PC-3 (cell line): ENCODE data around the gene C8A. TPM values are rescaled to one million over a fixed set of nuclear protein-coding genes. Genes with fewer than 3 reads are reported as not detected.

ENCODE experiments used
- ATAC-seq: fragments of 200-7000 bp; cut with Tn5 transposase; 2 replicates; pipeline ENCODE4 v1.9.1; 2020; ENCODE audit warnings: mild to moderate bottlenecking, moderate library complexity
- BruUV-seq: library from RNA; stranded (reverse); fragments of 400-500 nt; replicated peaks from 2 replicates; lab custom pipeline; 2021; lab: Mats Ljungman, UMichigan
- CTCF ChIA-PET: fragments of 300-600 bp; sonication (Branson Sonifier 250); formaldehyde crosslinking; loops from one replicate; lab custom pipeline; 2022; ENCODE audit warnings: antibody characterized with exemption; lab: Charles Lee
- POLR2A ChIA-PET: fragments of 300-600 bp; sonication (Branson Sonifier 250); formaldehyde crosslinking; loops from one replicate; lab custom pipeline; 2022; ENCODE audit warnings: antibody characterized with exemption; ENCODE audit not compliant: unreplicated experiment; lab: Charles Lee
- DNase-seq: peaks from one replicate; pipeline ENCODE4 v3.0.0-alpha.2; 2015
- H2AFZ ChIP-seq: fragments of 300-600 bp; sonication (generic); 2 replicates; pipeline ENCODE4 v1.6.0; 2016; ENCODE audit warnings: antibody characterized with exemption, low read length
- H3F3A ChIP-seq: fragments of 300-600 bp; sonication (generic); one replicate; pipeline ENCODE4 v1.6.0; 2017; ENCODE audit warnings: antibody characterized with exemption, low read length, control low read depth, mild to moderate bottlenecking; ENCODE audit not compliant: unreplicated experiment
- H3K27ac ChIP-seq: fragments of 300-600 bp; sonication (generic); 2 replicates; pipeline ENCODE4 v1.5.1; 2016; ENCODE audit warnings: mild to moderate bottlenecking, low read length
- H3K27me3 ChIP-seq: fragments of 300-600 bp; sonication (generic); 2 replicates; pipeline ENCODE4 v1.6.1; 2016; ENCODE audit warnings: low read length, mixed read lengths
- H3K36me3 ChIP-seq: fragments of 300-600 bp; sonication (generic); 2 replicates; pipeline ENCODE4 v1.6.1; 2016; ENCODE audit warnings: low read depth, mixed run types, low read length, mixed read lengths
- H3K4me1 ChIP-seq: fragments of 300-600 bp; sonication (generic); 2 replicates; pipeline ENCODE4 v1.5.1; 2016; ENCODE audit warnings: low read length; ENCODE audit not compliant: insufficient read depth
- H3K4me2 ChIP-seq: fragments of 300-600 bp; sonication (generic); 2 replicates; pipeline ENCODE4 v1.6.0; 2016; ENCODE audit warnings: low read length
- H3K4me3 ChIP-seq: fragments of 300-600 bp; sonication (generic); 2 replicates; pipeline ENCODE4 v1.5.1; 2016; ENCODE audit warnings: mild to moderate bottlenecking, low read length, mixed read lengths
- H3K79me2 ChIP-seq: fragments of 300-600 bp; sonication (generic); 2 replicates; pipeline ENCODE4 v1.6.1; 2017; ENCODE audit warnings: low read length, mixed read lengths
- H3K9ac ChIP-seq: fragments of 300-600 bp; sonication (generic); 2 replicates; pipeline ENCODE4 v1.6.0; 2016; ENCODE audit warnings: mild to moderate bottlenecking, low read length
- H3K9me2 ChIP-seq: fragments of 300-600 bp; sonication (generic); replicated peaks from 2 replicates; pipeline ENCODE4 v1.6.1; 2016; ENCODE audit warnings: mixed run types, low read length, mixed read lengths
- H3K9me3 ChIP-seq: fragments of 300-600 bp; sonication (generic); 2 replicates; pipeline ENCODE4 v1.6.1; 2016; ENCODE audit warnings: low read length, mixed read lengths
- H4K20me1 ChIP-seq: fragments of 300-600 bp; sonication (generic); 2 replicates; pipeline ENCODE4 v1.6.1; 2016; ENCODE audit warnings: low read length, mixed read lengths
- EZH2 ChIP-seq: fragments of 300-600 bp; sonication (generic); IDR thresholded peaks from one replicate; pipeline ENCODE4 v1.6.1; 2017; ENCODE audit warnings: antibody characterized with exemption, mild to moderate bottlenecking, low read length; ENCODE audit not compliant: unreplicated experiment
- EZH2phosphoT487 ChIP-seq: fragments of 300-600 bp; sonication (generic); IDR thresholded peaks from 2 replicates; pipeline ENCODE4 v1.6.1; 2018; ENCODE audit warnings: mild to moderate bottlenecking, antibody characterized with exemption, low read length, borderline replicate concordance
- intact Hi-C: fragments of 100-400 bp; cut with micrococcal nuclease; formaldehyde crosslinking; loops from 2 replicates; pipeline ENCODE4 v1.9.0; 2023
- total RNA-seq: library from RNA; depleted of rRNA; stranded (reverse); fragments of >200 nt; gene quantifications from 2 replicates; pipeline ENCODE4 v1.2.3, GENCODE V29; 2014
- TF ChIP-seq, protein P1 (sequence below): fragments of 300-600 bp; sonication (generic); conservative IDR thresholded peaks from 2 replicates; pipeline ENCODE4 v1.5.1; 2017; ENCODE audit warnings: antibody characterized with exemption, low read depth, mild to moderate bottlenecking, low read length

C8A gene
- total RNA-seq, 1 experiment from 2014 or later, result not detected

- no peaks in the 10 kb centered on the region for H3K9me3 ChIP-seq
- H3K27me3 ChIP-seq, result peaks cover 40% of the 10 kb centered on the region
- no peak for TF ChIP-seq EZH2
- TF ChIP-seq EZH2phosphoT487, result no peak
- TF ChIP-seq, protein P1, sequence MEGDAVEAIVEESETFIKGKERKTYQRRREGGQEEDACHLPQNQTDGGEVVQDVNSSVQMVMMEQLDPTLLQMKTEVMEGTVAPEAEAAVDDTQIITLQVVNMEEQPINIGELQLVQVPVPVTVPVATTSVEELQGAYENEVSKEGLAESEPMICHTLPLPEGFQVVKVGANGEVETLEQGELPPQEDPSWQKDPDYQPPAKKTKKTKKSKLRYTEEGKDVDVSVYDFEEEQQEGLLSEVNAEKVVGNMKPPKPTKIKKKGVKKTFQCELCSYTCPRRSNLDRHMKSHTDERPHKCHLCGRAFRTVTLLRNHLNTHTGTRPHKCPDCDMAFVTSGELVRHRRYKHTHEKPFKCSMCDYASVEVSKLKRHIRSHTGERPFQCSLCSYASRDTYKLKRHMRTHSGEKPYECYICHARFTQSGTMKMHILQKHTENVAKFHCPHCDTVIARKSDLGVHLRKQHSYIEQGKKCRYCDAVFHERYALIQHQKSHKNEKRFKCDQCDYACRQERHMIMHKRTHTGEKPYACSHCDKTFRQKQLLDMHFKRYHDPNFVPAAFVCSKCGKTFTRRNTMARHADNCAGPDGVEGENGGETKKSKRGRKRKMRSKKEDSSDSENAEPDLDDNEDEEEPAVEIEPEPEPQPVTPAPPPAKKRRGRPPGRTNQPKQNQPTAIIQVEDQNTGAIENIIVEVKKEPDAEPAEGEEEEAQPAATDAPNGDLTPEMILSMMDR, result no peak
- ChIA-PET POLR2A (no interaction called here), CTCF (no interaction called here)
- H4K20me1 ChIP-seq, result no peaks in the 10 kb centered on the region
- no peaks in the 10 kb centered on the region for H3K79me2 ChIP-seq
- H3K9me2 ChIP-seq, result no peaks in the 10 kb centered on the region
- intact Hi-C loops, result no loop called here
- no peak overlapping the region for H3K4me3 ChIP-seq
- H3K27ac ChIP-seq, result no peak overlapping the region
- BruUV-seq, result no TSS peak
- no peaks in the 10 kb centered on the region for H3K36me3 ChIP-seq
- DNase-seq (no peak), ATAC-seq (no peak)
- H3K4me1 ChIP-seq, result no peaks in the 10 kb centered on the region
- no peaks in the 10 kb centered on the region for H3F3A ChIP-seq
- H3K4me2 ChIP-seq, result no peak overlapping the region
- no peak overlapping the region for H3K9ac ChIP-seq
- H2AFZ ChIP-seq, result no peak overlapping the region
These were observed 35.6 kb downstream of the C8A start for GRCh38 chr1:56890229-56890628.

- no peak for TF ChIP-seq EZH2phosphoT487
- H3K9me2 ChIP-seq, result no peaks in the 10 kb centered on the region
- intact Hi-C loops, result no loop called here
- H3K9ac ChIP-seq, result no peak overlapping the region
- no peaks in the 10 kb centered on the region for H3K9me3 ChIP-seq
- H4K20me1 ChIP-seq, result no peaks in the 10 kb centered on the region
- H3K4me1 ChIP-seq, result no peaks in the 10 kb centered on the region
- no TSS peak for BruUV-seq
- peaks cover 36% of the 10 kb centered on the region for H3K27me3 ChIP-seq
- no peak for ATAC-seq
- no peak overlapping the region for H3K4me3 ChIP-seq
- ChIA-PET POLR2A (no interaction called here), CTCF (no interaction called here)
- no peak overlapping the region for H3K4me2 ChIP-seq
- DNase-seq, result no peak
- no peaks in the 10 kb centered on the region for H3F3A ChIP-seq
- no peaks in the 10 kb centered on the region for H3K36me3 ChIP-seq
- H2AFZ ChIP-seq, result no peak overlapping the region
- H3K27ac ChIP-seq, result no peak overlapping the region
- no peaks in the 10 kb centered on the region for H3K79me2 ChIP-seq
These were observed 39.4 kb downstream of the C8A start for GRCh38 chr1:56894014-56894413.

GRCh38 chr1:56897150-56898004, 42.8 kb downstream of the C8A start:
- ChIA-PET POLR2A (no interaction called here), CTCF (no interaction called here)
- Histone ChIP-seq H3F3A (no peaks in the 10 kb centered on the region), H3K9me2 (no peaks in the 10 kb centered on the region), H3K4me3 (no peak overlapping the region), H3K79me2 (no peaks in the 10 kb centered on the region), H4K20me1 (no peaks in the 10 kb centered on the region), H3K9ac (no peak overlapping the region), H3K9me3 (no peaks in the 10 kb centered on the region), H3K4me1 (no peaks in the 10 kb centered on the region), H3K27me3 (peaks cover 12% of the 10 kb centered on the region), H3K27ac (no peak overlapping the region), H2AFZ (no peak overlapping the region), H3K36me3 (no peaks in the 10 kb centered on the region), H3K4me2 (no peak overlapping the region)
- no peak for DNase-seq
- ATAC-seq, result no peak
- intact Hi-C loops, result no loop called here
- no TSS peak for BruUV-seq
- TF ChIP-seq, protein P1, result no peak
- TF ChIP-seq EZH2phosphoT487 (no peak), EZH2 (no peak)
